Measurements from ENCODE around the gene ST6GALNAC2. TPM values are rescaled to one million over a fixed set of nuclear protein-coding genes. Genes with fewer than 3 reads are reported as not detected.

The ST6GALNAC2 gene
- total and polyA plus RNA-seq, 4 experiments from 2014 or later, result 0.95 to 3.6 (median 2.9) TPM

- H3K36me3 Mint-ChIP-seq, result no peaks in the 10 kb centered on the region
- H3K4me1 ChIP-seq (ENCODE audit: insufficient read depth, low read length), result peaks cover under 1% of the 10 kb centered on the region
- peaks cover 0 to 3% (median 0%) of the 10 kb centered on the region in 4 donors for H3K4me1 Mint-ChIP-seq
- no peak for DNase-seq
- H3K27ac ChIP-seq (ENCODE audit: low read depth, low read length), result no peak overlapping the region
- no peaks in the 10 kb centered on the region for H3K9me3 Mint-ChIP-seq
- H3K4me3 ChIP-seq (ENCODE audit: low read length in 2 of 2), result no peak overlapping the region
- no peaks in the 10 kb centered on the region for H3K36me3 ChIP-seq (ENCODE audit: insufficient read depth, low read length)
- H3K9me3 ChIP-seq (ENCODE audit: control insufficient read depth in 1 of 2, low read length in 2 of 2), result no peaks in the 10 kb centered on the region
- no peaks in the 10 kb centered on the region for H3K27me3 ChIP-seq (ENCODE audit: insufficient read depth, low read length)
- POLR2A ChIA-PET (ENCODE audit: partially characterized antibody), result no interaction called here
- H3K27ac Mint-ChIP-seq, result peak overlapping the region in 1 of 7 donors; percentile 11
- CTCF ChIA-PET (ENCODE audit: partially characterized antibody), result interaction anchor here (1.0 kb wide), 1 partner anchor 21 kb away, joined by 3 read pairs; no protein-coding TSS in a partner anchor
- peaks cover 0 to 3% of the 10 kb centered on the region in 2 donors for H3K27me3 Mint-ChIP-seq
- H3K4me3 Mint-ChIP-seq, result no peak overlapping the region
- intact Hi-C loops (cut with micrococcal nuclease), result no loop called here
These were observed 6.4 kb downstream of the ST6GALNAC2 start for GRCh38 chr17:76579281-76579680.

- intact Hi-C loops (cut with micrococcal nuclease), result no loop called here
- POLR2A ChIA-PET (ENCODE audit: partially characterized antibody), result interaction anchor here (0.9 to 1.0 kb wide), 2 partner anchors 9 to 93 kb away, joined by 3 read pairs; a partner anchor contains a TSS
- H3K9me3 ChIP-seq (ENCODE audit: control insufficient read depth in 1 of 2, low read length in 2 of 2), result no peaks in the 10 kb centered on the region
- CTCF ChIA-PET (ENCODE audit: partially characterized antibody), result interaction anchor here (0.6 kb wide), 1 partner anchor 18 kb away, joined by 3 read pairs; no protein-coding TSS in a partner anchor
- no peak overlapping the region for H3K27ac Mint-ChIP-seq
- no peak overlapping the region for H3K27ac ChIP-seq (ENCODE audit: low read depth, low read length)
- no peaks in the 10 kb centered on the region for H3K4me1 Mint-ChIP-seq
- H3K4me3 ChIP-seq (ENCODE audit: low read length in 2 of 2), result no peak overlapping the region
- H3K4me3 Mint-ChIP-seq, result no peak overlapping the region
- no peaks in the 10 kb centered on the region for H3K27me3 ChIP-seq (ENCODE audit: insufficient read depth, low read length)
- H3K36me3 Mint-ChIP-seq, result no peaks in the 10 kb centered on the region
- no peaks in the 10 kb centered on the region for H3K9me3 Mint-ChIP-seq
- H3K27me3 Mint-ChIP-seq, result no peaks in the 10 kb centered on the region
- no peaks in the 10 kb centered on the region for H3K36me3 ChIP-seq (ENCODE audit: insufficient read depth, low read length)
- no peaks in the 10 kb centered on the region for H3K4me1 ChIP-seq (ENCODE audit: insufficient read depth, low read length)
- no peak for DNase-seq
These were observed 7.3 kb downstream of the ST6GALNAC2 start for GRCh38 chr17:76578376-76578775.

GRCh38 chr17:76577876-76578275 lies 7.8 kb downstream of the ST6GALNAC2 start:
- Mint-ChIP-seq H3K27me3 (no peaks in the 10 kb centered on the region), H3K9me3 (no peaks in the 10 kb centered on the region), H3K4me1 (no peaks in the 10 kb centered on the region), H3K27ac (no peak overlapping the region), H3K4me3 (no peak overlapping the region), H3K36me3 (no peaks in the 10 kb centered on the region)
- POLR2A ChIA-PET (ENCODE audit: partially characterized antibody), result interaction anchor here (0.9 to 1.0 kb wide), 3 partner anchors 8 to 93 kb away, joined by 3 read pairs; a partner anchor contains a TSS
- intact Hi-C loops (cut with micrococcal nuclease), result no loop called here
- Histone ChIP-seq H3K9me3 (ENCODE audit: control insufficient read depth in 1 of 2, low read length in 2 of 2) (no peaks in the 10 kb centered on the region), H3K36me3 (ENCODE audit: insufficient read depth, low read length) (no peaks in the 10 kb centered on the region), H3K27me3 (ENCODE audit: insufficient read depth, low read length) (no peaks in the 10 kb centered on the region), H3K27ac (ENCODE audit: low read depth, low read length) (no peak overlapping the region), H3K4me3 (ENCODE audit: low read length in 2 of 2) (no peak overlapping the region), H3K4me1 (ENCODE audit: insufficient read depth, low read length) (no peaks in the 10 kb centered on the region)
- no peak for DNase-seq
- CTCF ChIA-PET (ENCODE audit: partially characterized antibody), result no interaction called here

GRCh38 chr17:76576189-76576588 lies 9.5 kb downstream of the ST6GALNAC2 start:
- CTCF ChIA-PET (ENCODE audit: partially characterized antibody), result interaction anchor here (0.9 kb wide), 1 partner anchor 9 kb away, joined by 3 read pairs; no protein-coding TSS in a partner anchor

GRCh38 chr17:76575570-76575969 lies 10.1 kb downstream of the ST6GALNAC2 start:
- Histone ChIP-seq H3K27me3 (ENCODE audit: insufficient read depth, low read length) (no peaks in the 10 kb centered on the region), H3K4me1 (ENCODE audit: insufficient read depth, low read length) (no peaks in the 10 kb centered on the region), H3K9me3 (ENCODE audit: control insufficient read depth in 1 of 2, low read length in 2 of 2) (no peaks in the 10 kb centered on the region), H3K4me3 (ENCODE audit: low read length in 2 of 2) (no peak overlapping the region), H3K27ac (ENCODE audit: low read depth, low read length) (no peak overlapping the region), H3K36me3 (ENCODE audit: insufficient read depth, low read length) (no peaks in the 10 kb centered on the region)
- no peaks in the 10 kb centered on the region for H3K9me3 Mint-ChIP-seq
- no peak overlapping the region for H3K4me3 Mint-ChIP-seq
- ChIA-PET CTCF (ENCODE audit: partially characterized antibody) (no interaction called here), POLR2A (ENCODE audit: partially characterized antibody) (interaction anchor here (0.6 kb wide), 1 partner anchor 118 kb away, joined by 3 read pairs; no protein-coding TSS in a partner anchor)
- H3K27ac Mint-ChIP-seq, result no peak overlapping the region
- no peaks in the 10 kb centered on the region for H3K36me3 Mint-ChIP-seq
- H3K27me3 Mint-ChIP-seq, result no peaks in the 10 kb centered on the region
- intact Hi-C loops (cut with micrococcal nuclease), result no loop called here
- DNase-seq, result no peak
- no peaks in the 10 kb centered on the region for H3K4me1 Mint-ChIP-seq

More at GRCh38 chr17:76576189-76576588, 9.5 kb downstream of the ST6GALNAC2 start:
- POLR2A ChIA-PET (ENCODE audit: partially characterized antibody), result no interaction called here
- no peak overlapping the region for H3K4me3 Mint-ChIP-seq
- Histone ChIP-seq H3K4me1 (ENCODE audit: insufficient read depth, low read length) (no peaks in the 10 kb centered on the region), H3K9me3 (ENCODE audit: control insufficient read depth in 1 of 2, low read length in 2 of 2) (no peaks in the 10 kb centered on the region), H3K36me3 (ENCODE audit: insufficient read depth, low read length) (no peaks in the 10 kb centered on the region), H3K27me3 (ENCODE audit: insufficient read depth, low read length) (no peaks in the 10 kb centered on the region), H3K27ac (ENCODE audit: low read depth, low read length) (no peak overlapping the region), H3K4me3 (ENCODE audit: low read length in 2 of 2) (no peak overlapping the region)
- H3K27me3 Mint-ChIP-seq, result no peaks in the 10 kb centered on the region
- DNase-seq, result no peak
- intact Hi-C loops (cut with micrococcal nuclease), result no loop called here
- H3K9me3 Mint-ChIP-seq, result no peaks in the 10 kb centered on the region
- no peaks in the 10 kb centered on the region for H3K4me1 Mint-ChIP-seq
- H3K36me3 Mint-ChIP-seq, result no peaks in the 10 kb centered on the region
- peak overlapping the region in 1 of 7 donors; percentile 73 for H3K27ac Mint-ChIP-seq

GRCh38 chr17:76574166-76574565 lies 11.5 kb downstream of the ST6GALNAC2 start:
- no peak for DNase-seq
- H3K4me3 Mint-ChIP-seq, result no peak overlapping the region
- Histone ChIP-seq H3K36me3 (ENCODE audit: insufficient read depth, low read length) (no peaks in the 10 kb centered on the region), H3K4me3 (ENCODE audit: low read length in 2 of 2) (no peak overlapping the region), H3K4me1 (ENCODE audit: insufficient read depth, low read length) (no peaks in the 10 kb centered on the region), H3K27ac (ENCODE audit: low read depth, low read length) (no peak overlapping the region), H3K27me3 (ENCODE audit: insufficient read depth, low read length) (no peaks in the 10 kb centered on the region), H3K9me3 (ENCODE audit: control insufficient read depth in 1 of 2, low read length in 2 of 2) (no peaks in the 10 kb centered on the region)
- no peaks in the 10 kb centered on the region for H3K27me3 Mint-ChIP-seq
- H3K4me1 Mint-ChIP-seq, result no peaks in the 10 kb centered on the region
- H3K9me3 Mint-ChIP-seq, result no peaks in the 10 kb centered on the region
- peak overlapping the region in 1 of 7 donors; percentile 22 for H3K27ac Mint-ChIP-seq
- intact Hi-C loops (cut with micrococcal nuclease), result no loop called here
- CTCF ChIA-PET (ENCODE audit: partially characterized antibody), result interaction anchor here (0.6 kb wide), 1 partner anchor 44 kb away, joined by 3 read pairs; no protein-coding TSS in a partner anchor
- POLR2A ChIA-PET (ENCODE audit: partially characterized antibody), result no interaction called here
- H3K36me3 Mint-ChIP-seq, result no peaks in the 10 kb centered on the region

GRCh38 chr17:76573096-76573495 lies 12.6 kb downstream of the ST6GALNAC2 start:
- CTCF ChIA-PET (ENCODE audit: partially characterized antibody), result interaction anchor here (1.5 kb wide), 1 partner anchor 15 kb away, joined by 5 read pairs; no protein-coding TSS in a partner anchor
- POLR2A ChIA-PET (ENCODE audit: partially characterized antibody), result interaction anchor here (1.2 kb wide), 2 partner anchors 12 to 17 kb away, joined by 4 to 6 read pairs; no protein-coding TSS in a partner anchor
- H3K36me3 ChIP-seq (ENCODE audit: insufficient read depth, low read length), result no peaks in the 10 kb centered on the region
- H3K27me3 ChIP-seq (ENCODE audit: insufficient read depth, low read length), result no peaks in the 10 kb centered on the region
- H3K27ac Mint-ChIP-seq, result no peak overlapping the region
- intact Hi-C loops (cut with micrococcal nuclease), result no loop called here
- no peak overlapping the region for H3K27ac ChIP-seq (ENCODE audit: low read depth, low read length)
- H3K4me3 Mint-ChIP-seq, result no peak overlapping the region
- no peak for DNase-seq
- H3K4me1 Mint-ChIP-seq, result peaks cover 3 to 6% (median 5%) of the 10 kb centered on the region in 4 donors
- no peak overlapping the region for H3K4me3 ChIP-seq (ENCODE audit: low read length in 2 of 2)
- H3K27me3 Mint-ChIP-seq, result no peaks in the 10 kb centered on the region
- no peaks in the 10 kb centered on the region for H3K36me3 Mint-ChIP-seq
- no peaks in the 10 kb centered on the region for H3K4me1 ChIP-seq (ENCODE audit: insufficient read depth, low read length)
- no peaks in the 10 kb centered on the region for H3K9me3 Mint-ChIP-seq
- no peaks in the 10 kb centered on the region for H3K9me3 ChIP-seq (ENCODE audit: control insufficient read depth in 1 of 2, low read length in 2 of 2)
